Measurements from ENCODE around the gene MPZL1.

MPZL1 gene

DNA sequence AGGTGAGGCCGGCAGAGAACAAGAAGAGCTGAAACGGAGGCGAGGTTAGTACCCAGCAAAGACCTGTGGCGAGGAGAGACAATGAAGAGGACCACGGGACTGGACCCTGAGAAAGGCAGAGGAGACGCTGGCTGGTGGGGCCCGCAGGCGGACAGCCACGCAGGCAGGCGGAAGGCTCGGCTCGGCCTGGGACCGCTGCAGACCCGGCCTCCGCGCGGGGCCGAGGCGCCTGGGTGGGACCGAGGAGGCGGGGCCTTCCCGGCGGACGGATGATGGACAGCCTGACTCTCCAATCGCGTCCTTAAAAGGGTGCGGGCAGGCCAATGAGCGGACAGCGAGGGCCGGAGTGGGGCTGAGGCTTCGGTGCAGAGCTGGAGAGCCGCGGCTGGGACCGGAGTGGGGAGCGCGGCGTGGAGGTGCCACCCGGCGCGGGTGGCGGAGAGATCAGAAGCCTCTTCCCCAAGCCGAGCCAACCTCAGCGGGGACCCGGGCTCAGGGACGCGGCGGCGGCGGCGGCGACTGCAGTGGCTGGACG lies at the start of gene MPZL1:
Gene MPZL1 (plus strand): TSS at position 366 of the 535 bp plus-strand sequence. CDS start 170 bp downstream, outside the sequence.
- TF ChIP-seq, protein P1, sequence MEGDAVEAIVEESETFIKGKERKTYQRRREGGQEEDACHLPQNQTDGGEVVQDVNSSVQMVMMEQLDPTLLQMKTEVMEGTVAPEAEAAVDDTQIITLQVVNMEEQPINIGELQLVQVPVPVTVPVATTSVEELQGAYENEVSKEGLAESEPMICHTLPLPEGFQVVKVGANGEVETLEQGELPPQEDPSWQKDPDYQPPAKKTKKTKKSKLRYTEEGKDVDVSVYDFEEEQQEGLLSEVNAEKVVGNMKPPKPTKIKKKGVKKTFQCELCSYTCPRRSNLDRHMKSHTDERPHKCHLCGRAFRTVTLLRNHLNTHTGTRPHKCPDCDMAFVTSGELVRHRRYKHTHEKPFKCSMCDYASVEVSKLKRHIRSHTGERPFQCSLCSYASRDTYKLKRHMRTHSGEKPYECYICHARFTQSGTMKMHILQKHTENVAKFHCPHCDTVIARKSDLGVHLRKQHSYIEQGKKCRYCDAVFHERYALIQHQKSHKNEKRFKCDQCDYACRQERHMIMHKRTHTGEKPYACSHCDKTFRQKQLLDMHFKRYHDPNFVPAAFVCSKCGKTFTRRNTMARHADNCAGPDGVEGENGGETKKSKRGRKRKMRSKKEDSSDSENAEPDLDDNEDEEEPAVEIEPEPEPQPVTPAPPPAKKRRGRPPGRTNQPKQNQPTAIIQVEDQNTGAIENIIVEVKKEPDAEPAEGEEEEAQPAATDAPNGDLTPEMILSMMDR (IDR thresholded peaks at IDR 0.05) = no peak

GRCh38 chr1:167672831-167673230 lies 49.0 kb upstream of the MPZL1 start:
- TF ChIP-seq, protein P1 (IDR thresholded peaks at IDR 0.05) = no peak

DNA sequence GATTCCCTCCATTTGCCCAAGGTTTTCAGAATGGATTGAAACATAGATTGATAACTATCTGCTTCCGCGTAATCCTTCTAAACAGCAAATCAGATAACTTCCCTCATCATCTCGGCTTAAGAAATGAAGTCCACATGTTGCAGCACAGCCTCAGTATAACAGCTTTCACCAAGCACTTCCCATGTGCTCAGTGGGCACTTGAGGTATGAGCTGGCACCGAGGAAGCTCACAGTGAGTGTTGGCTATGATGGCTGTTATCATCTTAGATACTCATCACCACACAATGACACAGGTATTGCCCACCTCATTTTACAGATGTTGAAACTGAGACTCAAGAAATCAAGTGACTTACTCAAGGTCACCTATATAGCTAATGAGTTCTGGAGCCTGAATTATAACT lies 48.5 kb upstream of the MPZL1 start:
- TF ChIP-seq, protein P1 (IDR thresholded peaks at IDR 0.05) = no peak

DNA sequence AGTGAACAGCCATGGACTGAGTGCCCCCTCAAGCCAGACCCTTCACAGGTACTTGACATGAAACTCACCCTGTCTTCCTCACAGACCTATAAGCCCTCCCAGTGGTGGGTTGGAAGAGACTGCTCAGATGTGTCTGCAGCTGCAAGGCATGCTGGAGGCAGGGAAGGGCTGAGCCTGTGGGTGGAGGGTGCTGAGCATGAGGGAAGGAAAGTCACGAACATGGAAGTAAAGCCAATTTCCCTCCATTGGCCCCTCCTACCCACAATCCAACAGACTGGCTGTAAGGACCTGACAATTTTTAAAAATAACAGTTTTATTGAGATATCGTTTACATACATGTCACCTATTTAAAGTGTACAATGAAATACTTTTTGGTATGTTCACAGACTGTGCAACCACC lies 47.6 kb upstream of the MPZL1 start:
- TF ChIP-seq, protein P1 (IDR thresholded peaks at IDR 0.05) = no peak

DNA sequence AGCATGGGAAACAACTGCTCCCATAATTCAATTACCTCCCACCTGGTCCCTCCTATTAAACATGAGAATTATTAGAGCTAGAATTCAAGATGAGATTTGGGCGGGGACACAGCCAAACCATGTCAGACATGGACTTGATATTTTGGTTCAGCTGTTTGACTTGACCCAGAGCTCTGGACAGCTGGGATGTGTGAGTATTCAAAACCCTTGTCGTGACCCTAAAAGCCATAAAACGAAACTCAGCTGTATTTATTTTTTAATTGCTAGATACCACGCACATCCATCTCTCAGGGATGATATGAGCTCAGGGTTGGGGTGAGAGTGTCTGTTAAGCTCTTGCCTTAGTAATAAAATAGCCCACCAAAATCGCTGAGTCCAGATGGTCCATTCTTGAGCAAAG lies 46.3 kb upstream of the MPZL1 start:
- TF ChIP-seq, protein P1 (IDR thresholded peaks at IDR 0.05) = no peak

DNA sequence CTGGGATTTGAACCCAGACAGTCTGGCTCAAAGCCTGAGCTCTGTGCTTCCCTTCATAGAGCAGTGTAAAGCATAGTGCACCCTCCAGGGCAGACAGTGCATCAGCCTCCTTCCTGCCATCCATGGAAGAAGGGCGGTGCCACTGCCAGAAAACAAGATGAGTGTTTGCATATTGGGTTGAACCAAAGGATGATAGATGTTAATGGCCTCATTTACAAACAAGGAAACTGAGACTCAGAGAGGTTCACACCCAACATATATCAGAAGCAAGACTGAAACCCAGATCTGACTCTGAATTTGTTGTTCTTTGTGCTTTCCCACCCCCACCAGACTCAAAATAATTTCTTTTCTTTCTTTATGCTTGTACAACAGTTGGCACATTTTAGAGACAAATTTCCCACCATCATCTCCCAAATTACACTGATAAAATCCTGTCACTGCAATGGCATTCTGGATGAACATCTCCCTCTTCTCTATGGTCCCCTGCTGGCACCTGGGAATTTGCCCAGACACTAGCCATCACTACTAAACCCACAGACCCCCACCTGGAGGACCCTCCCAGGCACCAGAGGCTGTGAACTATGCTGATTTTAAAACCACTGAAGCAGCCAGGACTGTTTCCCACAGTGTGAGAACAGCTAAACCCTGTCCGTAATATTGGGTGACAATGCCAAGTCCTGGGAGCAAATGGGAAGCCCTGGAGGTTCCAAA lies 45.4 kb upstream of the MPZL1 start:
- TF ChIP-seq, protein P1 (IDR thresholded peaks at IDR 0.05) = no peak

GRCh38 chr1:167676916-167677848 lies 44.6 kb upstream of the MPZL1 start:
- TF ChIP-seq, protein P1 (IDR thresholded peaks at IDR 0.05) = no peak

Measured in LNCAP (cell line).